Measurements from ENCODE around the gene SPG21.
A peak's percentile ranks its signal among the peaks of the same experiment; 100 is the strongest.

Gene SPG21, protein sequence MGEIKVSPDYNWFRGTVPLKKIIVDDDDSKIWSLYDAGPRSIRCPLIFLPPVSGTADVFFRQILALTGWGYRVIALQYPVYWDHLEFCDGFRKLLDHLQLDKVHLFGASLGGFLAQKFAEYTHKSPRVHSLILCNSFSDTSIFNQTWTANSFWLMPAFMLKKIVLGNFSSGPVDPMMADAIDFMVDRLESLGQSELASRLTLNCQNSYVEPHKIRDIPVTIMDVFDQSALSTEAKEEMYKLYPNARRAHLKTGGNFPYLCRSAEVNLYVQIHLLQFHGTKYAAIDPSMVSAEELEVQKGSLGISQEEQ

DNA sequence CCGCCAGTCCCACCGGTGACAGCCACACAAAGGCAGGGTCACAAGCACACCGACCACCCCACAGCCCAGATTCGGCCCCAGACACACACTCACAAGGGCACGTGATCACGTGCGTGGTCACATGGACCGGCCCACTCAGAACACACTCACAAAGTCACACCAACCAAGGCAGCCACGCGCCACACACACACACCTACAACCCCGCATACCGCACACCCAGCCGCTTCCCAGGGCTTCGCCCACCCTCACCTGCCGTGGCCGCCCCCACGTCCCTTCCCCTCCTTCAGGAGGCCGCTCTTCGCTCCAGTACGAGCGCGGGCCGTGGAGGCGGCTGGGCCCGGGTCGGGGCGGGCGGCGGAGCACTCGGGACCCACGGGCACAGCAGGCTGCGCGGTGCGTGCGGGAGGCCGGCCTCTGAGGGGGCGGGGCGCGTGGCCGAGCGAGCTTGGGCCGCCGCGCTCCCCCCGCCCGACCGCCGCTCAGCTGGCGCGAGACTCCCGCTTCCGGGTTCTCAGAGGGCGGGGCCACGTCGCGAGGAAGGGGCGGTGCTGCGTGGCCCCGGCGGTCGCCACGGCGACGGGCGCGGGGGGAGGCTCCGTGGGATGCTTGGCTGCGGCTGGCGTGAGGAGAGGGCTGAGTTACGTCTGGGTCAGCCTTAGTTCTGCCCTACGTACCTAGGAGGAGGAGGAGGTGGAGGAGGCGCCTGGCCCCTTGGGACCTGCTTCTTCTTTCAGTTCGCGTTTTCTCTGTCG is at the start of gene SPG21:
Gene SPG21 (minus strand): TSS at position 499 of the 752 bp plus-strand sequence. CDS start 6,345 bp downstream, outside the sequence.
- peak within 1 kb of the TSS; percentile 91 for H3K4me3 ChIP-seq (ENCODE audit: low read length)
- TF ChIP-seq ZNF274 (IDR thresholded peaks at IDR 0.05; ENCODE audit: low read depth, low read length): no peak

DNA sequence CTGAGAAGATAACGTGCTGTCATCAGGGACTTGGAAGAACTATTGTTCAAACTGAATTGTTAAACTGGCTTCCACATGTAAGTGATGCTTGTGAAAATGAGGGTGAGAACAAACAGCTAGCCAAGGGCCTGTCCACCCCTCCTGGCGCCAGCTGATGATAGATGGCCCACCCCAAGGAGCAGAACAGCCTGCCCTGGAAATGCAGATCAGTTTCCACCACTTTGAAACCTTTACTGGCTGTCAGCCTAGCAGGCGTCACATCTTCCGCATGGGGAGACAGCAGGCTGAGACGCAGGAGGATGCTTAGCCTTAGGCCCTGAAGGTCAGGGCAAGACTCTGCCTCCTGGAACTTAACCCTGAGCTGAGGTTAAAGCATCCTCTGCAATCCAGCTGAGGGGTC is 49.1 kb upstream of the SPG21 start:
- no peak overlapping the region for H3K4me3 ChIP-seq (ENCODE audit: low read length)
- TF ChIP-seq ZNF274 (IDR thresholded peaks at IDR 0.05; ENCODE audit: low read depth, low read length): no peak

DNA sequence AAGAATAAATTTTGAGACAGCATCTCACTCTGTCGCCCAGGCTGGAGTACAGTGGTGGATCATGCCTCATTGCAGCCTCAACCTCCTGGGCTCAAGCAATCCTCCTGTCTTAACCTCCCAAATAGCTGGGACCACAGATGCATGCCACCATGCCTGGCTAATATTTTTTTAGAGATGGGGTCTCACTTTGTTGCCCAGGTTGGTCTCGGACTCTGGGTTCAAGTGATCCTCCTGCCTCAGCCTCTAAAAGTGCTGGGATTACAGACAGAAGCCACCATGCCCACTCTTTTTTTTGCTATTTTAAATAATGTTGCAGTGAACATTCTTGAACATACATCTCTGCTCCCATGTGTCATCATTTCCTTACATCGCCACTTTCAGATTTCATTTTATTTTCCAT is 48.7 kb upstream of the SPG21 start:
- H3K4me3 ChIP-seq (ENCODE audit: low read length): no peak overlapping the region
- no peak for TF ChIP-seq ZNF274 (IDR thresholded peaks at IDR 0.05; ENCODE audit: low read depth, low read length)

DNA sequence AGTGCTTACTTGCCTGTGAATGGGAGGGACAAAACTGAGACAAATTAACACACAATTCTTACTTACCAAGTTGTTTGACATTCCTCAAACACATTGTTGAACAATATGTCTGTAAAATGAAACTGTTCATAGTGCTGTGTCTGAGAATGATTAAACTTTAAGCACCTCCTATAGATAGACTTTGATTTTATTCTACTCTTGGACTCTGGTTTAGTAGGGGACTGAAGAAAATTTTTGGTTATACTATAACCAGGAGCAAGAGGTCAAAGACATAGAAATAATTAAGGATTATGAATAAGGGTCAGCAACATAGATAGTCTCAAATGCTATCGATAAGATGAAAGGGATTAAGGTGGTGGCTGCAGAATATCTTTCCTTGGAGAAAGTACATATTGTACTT is 47.6 kb upstream of the SPG21 start:
- TF ChIP-seq ZNF274 (IDR thresholded peaks at IDR 0.05; ENCODE audit: low read depth, low read length): no peak
- no peak overlapping the region for H3K4me3 ChIP-seq (ENCODE audit: low read length)

DNA sequence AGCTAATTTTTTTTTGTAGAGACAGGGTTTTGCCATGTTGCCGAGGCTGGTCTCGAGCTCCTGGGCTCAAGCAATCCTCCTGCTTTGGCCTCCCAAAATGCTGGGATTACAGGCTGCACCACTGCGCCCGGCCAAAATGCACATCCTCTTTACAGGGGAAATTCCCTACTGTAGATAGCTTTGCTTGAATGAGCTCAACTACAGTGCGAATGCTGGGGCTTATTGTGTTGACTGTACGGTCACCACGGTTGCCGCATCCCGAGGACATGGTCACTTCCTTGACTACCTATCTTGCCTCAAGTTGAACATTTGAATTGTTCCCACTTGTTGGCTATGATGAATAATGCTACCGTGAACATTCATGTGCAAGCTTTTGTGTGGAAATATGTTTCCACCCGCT is 45.0 kb upstream of the SPG21 start:
- TF ChIP-seq ZNF274 (IDR thresholded peaks at IDR 0.05; ENCODE audit: low read depth, low read length): no peak
- no peak overlapping the region for H3K4me3 ChIP-seq (ENCODE audit: low read length)

DNA sequence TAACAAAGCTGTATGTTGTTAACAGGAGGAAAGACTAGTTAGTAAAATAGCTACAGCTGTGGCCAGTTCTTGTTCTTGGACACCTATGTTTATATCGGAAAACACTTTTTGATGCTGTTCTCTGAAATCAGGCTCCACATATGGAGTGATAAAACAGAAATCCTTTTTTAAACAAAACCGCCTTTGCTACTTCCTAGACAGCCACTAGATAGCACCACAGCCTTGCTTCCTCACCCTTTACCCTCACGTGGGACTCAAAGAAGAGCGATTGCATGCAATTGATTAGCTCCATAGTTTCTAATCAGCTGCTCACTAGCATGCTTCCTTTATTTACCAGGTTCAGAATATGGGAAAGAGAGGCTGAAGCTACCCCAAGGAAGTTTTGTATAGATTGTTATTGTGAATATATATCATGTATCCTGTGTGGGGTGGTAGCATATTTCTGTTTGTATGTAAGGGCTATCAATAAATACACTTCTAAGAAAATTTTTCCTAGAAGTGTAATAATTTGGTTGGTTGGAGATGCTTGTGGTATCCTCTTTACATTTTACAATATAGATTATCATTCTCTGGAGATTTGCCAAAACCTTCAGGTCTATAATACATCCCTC is 44.0 kb upstream of the SPG21 start:
- no peak for TF ChIP-seq ZNF274 (IDR thresholded peaks at IDR 0.05; ENCODE audit: low read depth, low read length)

DNA sequence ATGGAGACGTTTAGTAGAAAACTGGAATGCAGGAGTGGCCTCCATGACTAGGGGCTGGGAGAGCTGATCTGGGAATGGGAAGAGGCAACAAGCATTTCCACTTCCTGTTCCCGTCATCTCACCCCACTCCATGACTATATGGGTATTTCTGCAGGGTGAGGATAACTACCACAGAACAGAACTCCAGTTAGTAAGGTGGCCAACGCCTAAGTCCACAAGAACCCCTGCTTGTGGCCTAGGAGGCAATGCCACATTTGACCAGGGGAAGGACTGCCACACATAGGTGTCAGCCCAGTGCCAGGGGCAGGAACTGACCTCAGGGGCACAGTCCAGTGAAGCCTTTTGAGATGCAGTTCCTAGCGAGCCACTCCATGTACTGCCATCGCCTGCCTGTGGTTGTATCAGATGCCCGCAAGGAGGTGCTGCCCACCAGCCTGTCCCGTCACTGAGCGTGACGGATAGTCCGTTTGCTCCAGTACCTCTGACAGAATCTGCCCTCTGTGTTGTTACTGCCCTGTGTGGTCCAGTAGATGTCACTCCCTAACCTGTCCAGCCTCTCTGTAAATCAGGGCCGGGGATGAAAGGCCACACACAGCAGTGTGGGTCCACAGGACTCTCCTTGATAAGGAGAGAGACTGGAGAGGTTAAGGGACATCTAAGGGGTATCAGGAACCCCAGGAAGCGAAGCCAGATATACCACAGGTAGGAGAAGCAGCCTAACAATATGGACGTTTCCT is 43.3 kb upstream of the SPG21 start:
- TF ChIP-seq ZNF274 (IDR thresholded peaks at IDR 0.05; ENCODE audit: low read depth, low read length): no peak
- no peak overlapping the region for H3K4me3 ChIP-seq (ENCODE audit: low read length)

More for the DNA sequence above, 44.0 kb upstream of the SPG21 start:
- no peak overlapping the region for H3K4me3 ChIP-seq (ENCODE audit: low read length)

DNA sequence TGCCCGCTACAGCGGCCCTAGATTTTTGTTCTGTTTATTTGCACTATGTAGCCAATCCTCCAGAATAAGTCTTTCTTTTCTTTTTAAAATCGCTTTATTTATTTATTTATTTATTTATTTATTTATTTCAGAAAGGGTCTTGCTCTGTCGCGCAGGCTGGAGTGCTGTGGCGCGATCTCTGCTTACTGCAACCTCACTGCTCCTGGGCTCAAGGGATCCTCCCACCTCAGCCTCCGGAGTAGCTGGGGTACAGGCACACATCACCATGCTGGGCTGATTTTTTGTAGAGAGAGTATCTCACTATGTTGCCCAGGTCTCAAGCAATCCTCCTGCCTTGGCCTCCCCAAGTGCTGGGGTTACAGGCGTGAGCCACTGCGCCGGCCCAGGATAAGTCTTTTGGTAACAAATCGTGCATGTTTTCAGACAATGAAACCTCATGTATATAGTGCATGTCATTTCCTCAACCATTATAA is 40.1 kb upstream of the SPG21 start:
- no peak overlapping the region for H3K4me3 ChIP-seq (ENCODE audit: low read length)
- TF ChIP-seq ZNF274 (IDR thresholded peaks at IDR 0.05; ENCODE audit: low read depth, low read length): no peak

DNA sequence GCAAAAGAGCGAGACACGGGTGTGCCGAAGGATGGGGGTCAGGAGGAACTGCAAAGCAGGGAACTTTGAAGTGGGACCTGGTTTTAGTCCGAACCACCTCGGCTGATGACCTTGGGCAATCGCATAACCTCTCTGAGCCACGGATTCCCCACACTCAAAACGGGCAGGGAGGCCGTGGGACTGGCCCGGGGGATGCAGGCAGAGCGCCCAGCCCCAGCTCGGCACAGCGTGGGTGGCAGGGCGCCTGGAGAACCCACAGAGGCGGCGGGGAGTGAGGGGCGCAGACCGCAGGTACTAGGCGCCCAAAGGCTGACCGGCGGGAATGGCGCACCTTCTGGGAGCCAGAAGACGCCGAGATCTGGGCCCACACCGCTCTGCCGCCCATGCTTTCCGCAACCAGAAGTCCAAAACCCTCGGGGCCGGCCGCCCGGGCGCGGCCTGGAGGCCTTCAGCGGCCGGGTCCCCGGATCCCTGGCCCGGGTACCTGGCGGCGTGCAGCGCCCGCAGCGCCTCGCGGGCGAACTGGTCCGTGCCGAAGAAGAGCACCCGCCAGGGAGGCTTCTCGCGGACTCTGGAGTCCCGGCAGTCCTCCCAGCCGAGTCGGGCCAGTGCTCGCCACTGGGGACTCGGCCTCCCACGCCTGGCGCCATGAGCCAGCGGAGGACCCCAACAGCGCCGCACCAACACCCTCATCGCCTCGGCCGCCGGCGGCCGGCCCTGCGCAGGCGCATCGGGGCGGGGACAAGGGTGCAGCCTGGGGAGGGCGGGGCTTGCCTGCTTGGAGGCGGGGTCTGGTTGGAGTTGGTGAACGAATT is 39.4 kb upstream of the SPG21 start, which contains the start of gene MTFMT:
Gene MTFMT (minus strand): TSS at position 719 of the 815 bp plus-strand sequence. CDS start 26 bp downstream, at position 693.
- H3K4me3 ChIP-seq (ENCODE audit: low read length): peak within 1 kb of the TSS; percentile 83
- TF ChIP-seq ZNF274 (IDR thresholded peaks at IDR 0.05; ENCODE audit: low read depth, low read length): no peak

DNA sequence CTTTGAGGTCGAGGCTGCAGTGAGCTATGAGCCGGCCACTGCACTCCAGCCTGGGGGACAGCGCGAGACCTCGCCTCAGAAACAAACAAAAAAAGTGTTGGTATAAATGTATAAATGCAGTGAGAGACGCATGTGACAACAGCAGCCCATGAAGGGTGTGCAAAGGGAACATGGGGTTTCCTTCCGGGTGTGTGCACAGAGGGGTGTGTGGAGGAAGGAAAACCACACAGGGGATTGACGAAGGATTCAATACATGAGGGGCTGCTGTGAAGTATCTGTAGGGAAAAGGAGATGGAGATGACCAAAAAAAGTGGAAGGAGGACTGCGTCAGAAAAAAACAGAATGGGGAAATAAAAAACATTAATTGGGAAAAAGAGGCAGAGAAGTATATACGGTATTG is 38.6 kb upstream of the SPG21 start:
- TF ChIP-seq ZNF274 (IDR thresholded peaks at IDR 0.05; ENCODE audit: low read depth, low read length): no peak
- H3K4me3 ChIP-seq (ENCODE audit: low read length): peak overlapping the region; percentile 83

DNA sequence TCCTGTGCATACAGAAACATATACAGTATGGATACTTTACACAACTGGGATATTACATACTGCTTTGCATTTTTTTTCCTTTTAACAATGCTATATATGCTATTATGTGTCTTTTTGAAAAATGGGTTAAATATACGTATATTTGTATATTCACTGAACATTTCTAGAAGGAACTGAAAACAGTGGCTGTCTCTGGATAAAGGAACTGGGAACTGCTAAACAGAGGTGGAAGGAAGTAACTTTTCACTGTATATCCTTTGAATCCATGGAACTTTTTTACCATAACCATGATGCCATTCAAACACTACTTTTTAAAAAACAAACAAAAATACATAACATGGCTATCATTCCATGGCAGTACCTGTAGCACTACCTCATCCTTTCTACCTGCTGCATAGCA is 37.9 kb upstream of the SPG21 start:
- H3K4me3 ChIP-seq (ENCODE audit: low read length): peak overlapping the region; percentile 83; the same call in 1 of the 2 replicates
- TF ChIP-seq ZNF274 (IDR thresholded peaks at IDR 0.05; ENCODE audit: low read depth, low read length): no peak

DNA sequence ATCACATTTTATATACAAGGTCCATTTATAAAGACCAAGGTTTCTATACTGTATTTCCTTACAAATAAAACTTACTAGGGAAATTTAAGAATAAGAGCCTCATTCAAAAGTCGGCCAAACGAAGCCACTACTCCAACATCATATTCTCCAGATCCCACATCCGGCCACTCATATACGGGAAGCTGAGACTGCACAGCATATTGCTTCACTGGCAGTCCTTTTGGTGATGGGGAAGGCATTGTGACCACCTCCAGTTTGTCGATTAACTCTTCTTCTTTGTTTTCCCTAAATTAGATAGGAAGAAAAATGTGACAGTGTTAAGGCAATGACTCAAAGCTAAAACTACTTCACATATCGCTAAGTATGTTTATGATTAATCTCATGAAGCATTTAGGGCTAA is 37.0 kb upstream of the SPG21 start:
- TF ChIP-seq ZNF274 (IDR thresholded peaks at IDR 0.05; ENCODE audit: low read depth, low read length): no peak
- no peak overlapping the region for H3K4me3 ChIP-seq (ENCODE audit: low read length)

DNA sequence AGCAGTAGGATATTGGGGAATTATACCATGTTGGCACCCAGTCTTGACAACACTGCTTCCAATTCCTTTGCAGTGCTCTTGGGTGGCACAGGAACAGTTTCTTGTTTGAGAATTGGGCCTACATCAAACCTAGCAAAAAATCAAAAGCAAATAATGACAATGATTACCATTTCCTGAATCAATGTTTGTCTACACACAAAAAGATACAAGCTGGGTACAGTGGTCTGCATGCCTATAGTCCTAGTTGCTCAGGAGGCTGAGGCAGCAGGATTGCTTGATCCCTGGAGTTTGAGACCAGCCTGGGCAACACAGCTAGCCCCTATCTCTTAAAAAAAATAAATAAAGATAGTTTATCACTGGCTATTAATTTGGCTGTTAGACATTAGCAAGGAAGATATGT is 31.8 kb upstream of the SPG21 start:
- no peak for TF ChIP-seq ZNF274 (IDR thresholded peaks at IDR 0.05; ENCODE audit: low read depth, low read length)
- no peak overlapping the region for H3K4me3 ChIP-seq (ENCODE audit: low read length)

All from GM08714 (cell line).